DMS 273 treated with DMSO at 0.1 percent for 48 hours (cell line): ENCODE data around the gene PTGES3L.

Experiments used
- DNase-seq: peaks from one replicate; lab custom pipeline; 2025; lab: John Stamatoyannopoulos, UW

The PTGES3L gene

GRCh38 chr17:42979511-42980273, at the start of gene PTGES3L:
TSS of gene PTGES3L (minus strand) at chr17:42980080. CDS start at chr17:42980053, 27 bp downstream.
- DNase-seq = peak; percentile 80

GRCh38 chr17:43028221-43028861, 48.5 kb upstream of the PTGES3L start:
- no peak for DNase-seq

DNA sequence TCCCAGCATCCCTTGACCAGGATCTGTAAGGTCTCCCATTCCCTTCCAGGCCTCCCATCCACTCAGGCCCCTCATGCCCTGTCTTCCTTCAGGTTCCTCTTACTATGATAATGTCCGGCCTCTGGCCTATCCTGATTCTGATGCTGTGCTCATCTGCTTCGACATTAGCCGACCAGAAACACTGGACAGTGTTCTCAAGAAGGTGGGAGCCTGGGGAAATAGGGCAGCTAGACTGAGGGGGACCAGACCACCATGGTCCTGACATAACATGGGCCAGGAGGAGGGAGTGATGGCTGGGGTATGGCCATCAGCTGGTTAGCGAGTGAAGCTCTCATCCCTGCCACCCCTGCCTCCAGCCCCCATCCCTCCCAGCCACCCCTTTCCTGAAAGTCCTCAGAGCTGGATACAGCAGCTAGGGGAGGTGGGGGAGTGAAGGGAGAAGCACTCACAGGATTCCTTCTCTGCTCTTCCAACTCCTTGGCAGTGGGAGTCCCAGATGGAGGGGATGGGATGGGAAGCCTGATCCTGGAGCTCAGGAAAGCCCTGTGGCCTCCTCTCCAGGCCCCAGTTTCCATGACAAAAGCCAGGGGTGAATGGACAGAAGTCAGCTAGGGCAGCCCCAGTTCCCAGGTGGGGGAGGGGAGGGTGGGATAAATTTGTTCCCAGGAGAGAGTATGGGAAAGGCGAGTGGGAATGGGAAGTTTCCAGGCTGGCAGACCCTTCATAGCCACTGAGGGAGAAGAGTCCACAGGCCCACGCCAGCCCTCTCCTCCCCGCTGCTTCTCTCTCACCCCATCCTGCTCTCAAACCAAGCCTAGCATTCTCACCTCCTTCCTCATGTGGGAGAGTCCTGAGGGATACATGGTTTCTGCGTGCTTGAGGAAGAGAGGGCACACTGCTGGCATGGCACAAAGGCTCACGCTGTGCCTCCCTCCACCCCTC, 47.5 kb upstream of the PTGES3L start:
- DNase-seq = no peak

GRCh38 chr17:43026595-43026994, 46.7 kb upstream of the PTGES3L start:
- DNase-seq = no peak

- no peak for DNase-seq
Observed at GRCh38 chr17:43025766-43026537, 46.1 kb upstream of the PTGES3L start.

- DNase-seq = no peak
Observed at GRCh38 chr17:43025290-43025657, 45.4 kb upstream of the PTGES3L start.

DNA sequence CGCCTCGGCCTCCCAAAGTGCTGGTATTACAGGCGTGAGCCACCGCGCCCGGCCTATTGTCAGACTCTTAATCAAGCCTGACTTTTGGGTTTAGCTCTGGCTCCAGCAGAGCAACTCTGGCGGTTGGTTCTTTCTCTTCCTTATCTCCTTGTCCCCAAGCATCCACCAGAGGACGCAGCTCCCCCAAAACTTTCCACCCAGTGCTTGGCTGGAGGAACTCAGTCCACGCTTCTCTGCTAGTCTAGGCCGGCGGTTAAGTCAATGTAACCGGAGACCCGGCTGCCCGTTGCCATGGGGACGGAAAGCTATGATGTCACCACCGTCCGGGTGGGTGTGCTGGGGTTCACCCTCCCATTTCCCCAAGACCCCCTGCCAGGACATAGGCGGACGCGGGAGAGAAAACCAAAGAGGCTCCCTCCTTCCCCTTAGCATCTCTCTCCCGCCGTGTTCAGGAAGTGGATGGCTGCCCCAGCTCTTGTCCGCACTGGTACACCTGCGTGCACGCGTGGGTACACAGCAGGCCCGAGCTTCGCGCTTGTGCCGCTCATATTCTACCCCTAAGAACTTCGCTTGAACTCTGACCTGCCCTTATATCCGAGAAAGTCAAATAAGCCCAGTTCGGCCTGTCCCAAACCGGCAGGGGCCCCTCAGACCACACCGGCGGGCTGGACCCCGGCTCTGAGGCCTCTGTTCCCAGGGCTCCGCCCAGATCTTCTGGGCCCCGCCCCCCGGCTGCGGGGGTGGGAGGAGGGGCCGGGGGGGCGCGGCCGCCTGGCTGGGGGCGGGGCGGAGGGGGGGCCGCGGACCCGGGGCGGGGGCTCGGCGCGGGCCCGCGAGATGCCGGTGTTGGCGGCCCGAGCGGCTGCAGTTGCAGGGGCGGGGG, 44.8 kb upstream of the PTGES3L start, which contains the start of gene RND2:
TSS of gene RND2 (plus strand) at position 825 of the 883 bp plus-strand sequence. CDS start 117 bp downstream, outside the sequence.
- DNase-seq = peak; percentile 96

- peak; percentile 58 for DNase-seq
Observed at GRCh38 chr17:43021741-43022512, 42.0 kb upstream of the PTGES3L start, which contains the start of gene VAT1. TSS of gene VAT1 (minus strand) at chr17:43022385. CDS start at chr17:43022322, 63 bp downstream.

DNA sequence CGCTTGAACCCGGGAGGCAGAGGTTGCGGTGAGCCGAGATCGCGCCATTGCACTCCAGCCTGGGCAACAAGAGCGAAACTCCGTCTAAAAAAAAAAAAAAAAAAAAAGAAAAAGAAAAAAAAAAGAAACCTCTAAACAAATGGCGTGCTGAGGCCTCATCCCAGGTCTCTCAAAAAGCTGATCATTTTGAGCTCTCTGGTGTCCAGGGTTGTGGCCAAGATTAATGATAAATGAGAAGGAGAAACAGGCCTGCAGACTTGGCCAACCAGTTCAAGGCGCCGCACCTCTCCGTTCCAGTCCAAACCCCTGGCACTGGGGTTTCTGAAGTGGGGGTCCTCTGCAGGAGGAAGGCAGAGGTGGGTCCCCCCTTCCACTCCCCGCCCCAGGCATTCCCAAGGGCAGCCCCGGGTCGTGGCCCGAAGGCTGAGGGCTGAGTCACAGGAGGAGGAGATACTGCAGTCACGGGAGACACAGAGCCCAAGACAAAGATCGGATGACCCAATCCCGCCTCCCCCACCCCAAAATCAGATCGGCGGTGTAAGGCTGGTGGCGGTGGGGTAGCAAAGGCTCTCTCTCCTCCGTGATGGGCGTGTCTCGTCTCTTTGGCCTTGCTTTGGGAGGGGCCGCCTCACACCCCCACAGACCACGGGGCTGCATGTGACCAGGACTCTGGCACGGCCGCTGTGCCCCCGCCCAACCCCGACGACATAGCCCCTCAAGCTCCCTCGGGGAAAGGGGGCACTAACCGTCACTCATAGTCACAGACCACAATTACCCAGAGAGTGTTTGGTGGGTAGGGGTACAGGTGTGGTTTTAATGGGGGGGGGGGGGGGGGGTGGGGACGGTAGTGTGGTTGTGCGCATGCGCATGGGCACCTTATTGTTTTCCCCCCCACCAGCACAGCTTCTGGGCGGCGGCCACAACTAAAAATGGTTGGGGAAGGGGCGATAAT, 41.2 kb upstream of the PTGES3L start:
- DNase-seq = no peak

GRCh38 chr17:43020030-43020621, 40.2 kb upstream of the PTGES3L start:
- no peak for DNase-seq

DNA sequence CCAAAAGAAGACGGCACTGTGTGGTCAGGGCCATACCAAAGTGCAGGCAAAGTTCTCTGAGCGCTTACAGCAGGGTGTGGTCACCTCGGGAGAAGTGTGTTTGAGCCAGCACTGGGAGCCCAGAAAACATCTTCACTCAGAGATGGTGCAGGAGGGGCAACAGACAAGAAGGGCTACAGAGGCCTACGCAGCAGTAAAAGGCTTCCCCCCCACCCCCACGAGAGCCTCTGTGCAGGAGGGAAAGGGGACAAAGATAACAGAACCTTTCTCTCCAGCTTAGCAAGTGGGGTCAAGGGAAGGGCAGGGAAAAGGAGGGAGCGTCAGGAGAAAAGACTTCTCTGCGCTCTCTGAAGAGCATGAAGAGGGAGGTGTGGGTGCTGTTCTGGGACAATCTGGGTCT, 39.5 kb upstream of the PTGES3L start:
- DNase-seq = no peak

GRCh38 chr17:43018932-43019331, 39.1 kb upstream of the PTGES3L start:
- no peak for DNase-seq

GRCh38 chr17:43018008-43018853, 38.4 kb upstream of the PTGES3L start:
- no peak for DNase-seq

- no peak for DNase-seq
Observed at GRCh38 chr17:43016216-43016615, 36.3 kb upstream of the PTGES3L start.

DNA sequence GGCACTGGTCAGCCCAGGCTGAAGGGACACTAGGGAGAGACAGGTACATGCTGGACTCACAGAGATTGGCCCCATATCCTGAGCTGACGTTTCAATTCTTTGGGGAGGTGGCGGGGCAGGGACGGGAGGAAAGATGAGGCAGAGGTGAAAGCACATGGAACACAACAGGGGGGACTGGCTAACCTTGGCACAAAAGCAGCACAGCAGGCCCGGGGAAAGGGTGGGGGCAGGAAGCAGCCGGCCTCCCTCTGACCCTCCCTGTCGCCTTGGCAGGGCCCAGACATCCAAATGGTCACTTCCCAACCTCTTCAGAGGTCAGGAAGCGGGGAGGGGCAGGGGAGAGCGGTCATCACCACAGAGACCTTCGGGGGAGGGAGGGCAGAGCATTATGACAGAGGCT, 35.7 kb upstream of the PTGES3L start:
- DNase-seq = no peak

- no peak for DNase-seq
Observed at GRCh38 chr17:43014649-43015542, 35.0 kb upstream of the PTGES3L start.
